Smooth muscle cell (in vitro differentiated cells): ENCODE measurements around the gene RASGRF2. TPM values are rescaled to one million over a fixed set of nuclear protein-coding genes. Genes with fewer than 3 reads are reported as not detected.
A peak's percentile ranks its signal among the peaks of the same experiment; 100 is the strongest.

Source experiments
- DNase-seq: peaks from one replicate; lab custom pipeline; 2025; ENCODE audit not compliant: unreplicated experiment; lab: John Stamatoyannopoulos, UW
- H2AFZ ChIP-seq: fragments of 200-600 bp; sonication (generic); 2 replicates; pipeline ENCODE4 v1.6.0; 2016; ENCODE audit warnings: antibody characterized with exemption, low read depth, mild to moderate bottlenecking
- H3F3A ChIP-seq: fragments of 200-600 bp; sonication (generic); 2 replicates; pipeline ENCODE4 v1.6.0; 2017; ENCODE audit warnings: antibody characterized with exemption, low read depth
- H3K27ac ChIP-seq: fragments of 200-600 bp; sonication (generic); 2 replicates; pipeline ENCODE4 v1.5.1; 2016; ENCODE audit warnings: low read depth, mild to moderate bottlenecking
- H3K27me3 ChIP-seq: fragments of 200-600 bp; sonication (generic); 2 replicates; pipeline ENCODE4 v1.6.1; 2016; ENCODE audit warnings: low read depth, mild to moderate bottlenecking
- H3K36me3 ChIP-seq: fragments of 200-600 bp; sonication (generic); 2 replicates; pipeline ENCODE4 v1.5.1; 2016; ENCODE audit warnings: low read depth
- H3K4me1 ChIP-seq: fragments of 200-600 bp; sonication (generic); 2 replicates; pipeline ENCODE4 v1.5.1; 2016; ENCODE audit warnings: low read depth
- H3K4me2 ChIP-seq: fragments of 200-600 bp; sonication (generic); 2 replicates; pipeline ENCODE4 v1.6.0; 2016; ENCODE audit warnings: mild to moderate bottlenecking
- H3K4me3 ChIP-seq: fragments of 200-600 bp; sonication (generic); 2 replicates; pipeline ENCODE4 v1.5.1; 2016; ENCODE audit warnings: mild to moderate bottlenecking
- H3K79me2 ChIP-seq: fragments of 200-600 bp; sonication (generic); 2 replicates; pipeline ENCODE4 v1.6.0; 2016; ENCODE audit warnings: low read depth, mild to moderate bottlenecking
- H3K9ac ChIP-seq: fragments of 200-600 bp; sonication (generic); 2 replicates; pipeline ENCODE4 v1.6.0; 2016; ENCODE audit warnings: low read depth
- H3K9me3 ChIP-seq: fragments of 200-600 bp; sonication (generic); replicated peaks from 2 replicates; pipeline ENCODE4 v1.5.1; 2016; ENCODE audit warnings: low read depth
- H4K20me1 ChIP-seq: fragments of 200-600 bp; sonication (generic); 2 replicates; pipeline ENCODE4 v1.6.0; 2016; ENCODE audit warnings: low read depth
- CTCF ChIP-seq: fragments of 200-600 bp; sonication (generic); IDR thresholded peaks from 2 replicates; pipeline ENCODE4 v1.5.1; 2017; ENCODE audit warnings: borderline replicate concordance, mild to moderate bottlenecking, antibody characterized with exemption; ENCODE audit not compliant: insufficient read depth, poor library complexity, severe bottlenecking
- WGBS: methylation state at CpG from one replicate; pipeline ENCODE4 v1.1.7; 2016; ENCODE audit warnings: low lambda C conversion rate; 5-methylcytosine and 5-hydroxymethylcytosine counted together
- polyA plus RNA-seq: library from polyadenylated mRNA; unstranded; fragments of >200 nt; fragmentation: Nextera tagmentation; extraction: Ambion mirVana; gene quantifications from 2 replicates; pipeline ENCODE4 v1.2.1, GENCODE V29; 2016
- total RNA-seq: library from RNA; depleted of rRNA; stranded (reverse); fragments of >200 nt; gene quantifications from 2 replicates; pipeline ENCODE4 v1.2.3, GENCODE V29; 2014

RASGRF2 gene
- total RNA-seq (24.7 and 33.8 TPM in 2 replicates), polyA plus RNA-seq (11.1 and 16.7 TPM in 2 replicates)

GRCh38 chr5:80959768-80960442 lies at the start of gene RASGRF2:
TSS of gene RASGRF2 (plus strand) at chr5:80960363. CDS start at chr5:80960739, 376 bp downstream.
- Histone ChIP-seq H3K4me1 (peaks cover 39% of the 10 kb centered on the region), H3K36me3 (no peaks in the 10 kb centered on the region), H3K27me3 (peaks cover 24% of the 10 kb centered on the region), H3K4me2 (peak within 1 kb of the TSS; percentile 92), H3K27ac (no peak within 1 kb of the TSS), H3F3A (no peaks in the 10 kb centered on the region), H3K4me3 (peak within 1 kb of the TSS; percentile 59), H3K9me3 (no peaks in the 10 kb centered on the region), H2AFZ (peak within 1 kb of the TSS; percentile 87), H3K79me2 (peaks cover 15% of the 10 kb centered on the region), H3K9ac (peak within 1 kb of the TSS; percentile 4), H4K20me1 (no peaks in the 10 kb centered on the region)
- peak; percentile 37 for DNase-seq
- 15% methylated on average over 17 of the region's 66 CpGs for whole genome bisulfite sequencing
- TF ChIP-seq CTCF, result no peak

DNA sequence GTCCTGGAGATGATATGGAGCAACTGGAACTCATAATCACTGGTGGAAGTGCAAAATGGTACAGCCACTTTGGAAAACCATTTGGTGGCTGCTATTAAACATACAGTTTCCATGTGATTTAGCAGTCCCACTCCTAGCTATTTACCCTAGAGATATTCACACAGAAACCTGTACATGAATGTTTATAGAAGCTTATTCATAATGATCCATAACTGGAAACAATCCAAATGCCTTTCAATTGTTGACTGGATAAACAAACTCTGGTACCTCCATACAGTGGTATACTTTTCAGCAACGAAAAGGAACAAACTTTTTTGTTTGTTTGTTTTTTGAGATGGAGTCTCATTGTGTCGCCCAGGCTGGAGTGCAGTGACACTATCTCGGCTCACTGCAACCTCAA lies 47.7 kb upstream of the RASGRF2 start:
- no peak overlapping the region for H3K4me3 ChIP-seq
- H3K9ac ChIP-seq, result no peak overlapping the region
- H3K79me2 ChIP-seq, result no peaks in the 10 kb centered on the region
- no peak overlapping the region for H2AFZ ChIP-seq
- H3K27me3 ChIP-seq, result no peaks in the 10 kb centered on the region
- TF ChIP-seq CTCF, result no peak
- no peaks in the 10 kb centered on the region for H3K9me3 ChIP-seq
- DNase-seq, result no peak
- H3K36me3 ChIP-seq, result no peaks in the 10 kb centered on the region
- no peaks in the 10 kb centered on the region for H3K4me1 ChIP-seq
- H3K4me2 ChIP-seq, result no peak overlapping the region
- 88% methylated on average over 3 of the region's 3 CpGs for WGBS
- no peaks in the 10 kb centered on the region for H4K20me1 ChIP-seq
- no peak overlapping the region for H3K27ac ChIP-seq
- no peaks in the 10 kb centered on the region for H3F3A ChIP-seq

DNA sequence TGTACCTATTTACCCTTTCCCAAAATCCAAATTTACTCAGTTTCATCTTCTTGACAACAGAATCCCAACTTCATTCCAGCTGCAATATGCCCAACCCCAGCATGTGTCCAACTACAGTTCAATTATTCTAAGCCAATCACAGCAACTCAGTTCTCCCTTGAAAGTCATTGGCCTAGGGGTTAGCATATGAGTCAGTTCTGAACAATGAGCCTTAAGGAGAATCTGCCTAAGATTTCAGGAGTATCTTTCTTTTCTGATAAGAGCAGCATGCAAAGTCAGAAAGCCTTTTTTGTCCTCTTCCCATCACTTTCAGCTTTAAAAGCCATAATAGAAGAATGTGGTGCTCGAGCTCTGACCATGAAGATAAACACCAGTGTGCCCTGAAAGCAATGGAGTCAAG lies 44.4 kb upstream of the RASGRF2 start:
- Histone ChIP-seq H3K9me3 (no peaks in the 10 kb centered on the region), H3K79me2 (no peaks in the 10 kb centered on the region), H3K27ac (no peak overlapping the region), H4K20me1 (no peaks in the 10 kb centered on the region), H3K4me2 (no peak overlapping the region), H3K9ac (no peak overlapping the region), H3K4me1 (no peaks in the 10 kb centered on the region), H3K4me3 (no peak overlapping the region), H3K27me3 (no peaks in the 10 kb centered on the region), H3F3A (no peaks in the 10 kb centered on the region), H2AFZ (no peak overlapping the region), H3K36me3 (no peaks in the 10 kb centered on the region)
- no peak for TF ChIP-seq CTCF
- 37% methylated on average over 1 of the region's 1 CpG for WGBS
- no peak for DNase-seq

- Histone ChIP-seq H2AFZ (no peak overlapping the region), H3F3A (no peaks in the 10 kb centered on the region), H3K36me3 (no peaks in the 10 kb centered on the region), H3K4me1 (no peaks in the 10 kb centered on the region), H3K79me2 (no peaks in the 10 kb centered on the region), H3K9ac (no peak overlapping the region), H3K27me3 (no peaks in the 10 kb centered on the region), H4K20me1 (no peaks in the 10 kb centered on the region), H3K4me3 (no peak overlapping the region), H3K9me3 (no peaks in the 10 kb centered on the region), H3K27ac (no peak overlapping the region), H3K4me2 (no peak overlapping the region)
- 81% methylated on average over 4 of the region's 4 CpGs for WGBS
- TF ChIP-seq CTCF, result no peak
- DNase-seq, result no peak
Measured at GRCh38 chr5:80916676-80917075, 43.5 kb upstream of the RASGRF2 start.
